ENCODE measurements around the gene GABRR1.

GABRR1 gene

DNA sequence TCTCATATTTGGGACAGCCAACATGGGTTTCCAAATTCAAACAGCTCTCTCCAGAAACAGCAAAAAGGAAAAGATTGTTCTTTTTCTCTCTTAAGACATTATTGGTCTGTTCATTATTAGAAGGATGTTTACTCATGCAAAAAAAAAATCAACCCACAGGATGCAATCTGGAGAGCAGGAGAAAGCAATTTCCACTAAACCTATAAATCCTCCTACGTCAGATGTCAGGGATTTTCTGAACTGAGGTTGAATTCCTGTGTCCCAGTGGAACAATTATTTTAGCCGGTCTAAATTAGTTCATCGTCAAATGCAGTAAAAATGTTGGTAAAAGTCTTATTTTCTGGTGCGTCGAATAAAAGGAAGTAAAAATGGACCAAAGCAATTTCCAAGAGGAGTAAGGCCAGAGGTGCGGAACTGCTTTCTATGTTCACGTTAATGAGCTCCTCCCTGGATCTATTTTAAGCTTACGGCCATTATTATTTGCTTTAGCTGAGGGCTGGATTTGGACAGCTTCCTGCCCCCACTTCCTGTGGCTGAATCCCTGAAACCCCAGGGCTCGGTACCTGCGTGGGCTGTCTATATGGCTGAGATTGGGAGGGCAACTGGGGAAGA is at the start of gene GABRR1:
Gene GABRR1 (minus strand): TSS at position 60 of the 612 bp plus-strand sequence. CDS start 36 bp downstream, at position 24.
- H3K4me3 Mint-ChIP-seq: no peak within 1 kb of the TSS
- no peaks in the 10 kb centered on the region for H3K4me1 Mint-ChIP-seq
- H3K9me3 Mint-ChIP-seq: no peaks in the 10 kb centered on the region
- DNase-seq: no peak
- no peak within 1 kb of the TSS for H3K27ac Mint-ChIP-seq
- CTCF ChIA-PET: no interaction called here
- peaks cover 38% of the 10 kb centered on the region for H3K27me3 Mint-ChIP-seq
- H3K36me3 Mint-ChIP-seq: no peaks in the 10 kb centered on the region

- Mint-ChIP-seq H3K4me1 (no peaks in the 10 kb centered on the region), H3K27me3 (peaks cover 6% of the 10 kb centered on the region), H3K36me3 (no peaks in the 10 kb centered on the region), H3K4me3 (no peak overlapping the region), H3K9me3 (no peaks in the 10 kb centered on the region), H3K27ac (no peak overlapping the region)
- CTCF ChIA-PET: no interaction called here
- no peak for DNase-seq
These were observed 47.1 kb upstream of the GABRR1 start for GRCh38 chr6:89264296-89264695.

DNA sequence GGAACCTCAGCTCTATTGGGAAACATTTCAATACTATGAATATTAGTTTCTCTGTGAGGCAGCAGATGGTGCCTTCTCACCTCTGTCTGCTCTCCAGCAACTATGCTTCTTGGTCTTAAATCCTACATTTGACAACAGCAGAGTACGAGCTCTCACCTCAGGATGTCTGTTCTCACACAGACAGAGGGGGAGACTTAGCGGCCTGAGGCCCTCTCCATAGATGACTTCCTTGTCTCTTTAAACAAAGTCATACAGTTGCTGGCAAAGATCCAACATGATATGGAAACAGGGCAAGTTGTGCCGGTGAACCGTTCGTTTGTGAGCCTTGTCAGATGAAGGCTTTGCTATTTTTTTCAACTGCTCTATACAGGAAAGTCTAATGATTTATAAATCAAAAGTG is 43.7 kb upstream of the GABRR1 start:
- peaks cover 7% of the 10 kb centered on the region for H3K27me3 Mint-ChIP-seq
- H3K9me3 Mint-ChIP-seq: no peaks in the 10 kb centered on the region
- no peaks in the 10 kb centered on the region for H3K4me1 Mint-ChIP-seq
- CTCF ChIA-PET: interaction anchor here (1.0 kb wide), 1 partner anchor 40 kb away, joined by 4 read pairs; no protein-coding TSS in a partner anchor
- no peak overlapping the region for H3K4me3 Mint-ChIP-seq
- no peak for DNase-seq
- no peak overlapping the region for H3K27ac Mint-ChIP-seq
- no peaks in the 10 kb centered on the region for H3K36me3 Mint-ChIP-seq

DNA sequence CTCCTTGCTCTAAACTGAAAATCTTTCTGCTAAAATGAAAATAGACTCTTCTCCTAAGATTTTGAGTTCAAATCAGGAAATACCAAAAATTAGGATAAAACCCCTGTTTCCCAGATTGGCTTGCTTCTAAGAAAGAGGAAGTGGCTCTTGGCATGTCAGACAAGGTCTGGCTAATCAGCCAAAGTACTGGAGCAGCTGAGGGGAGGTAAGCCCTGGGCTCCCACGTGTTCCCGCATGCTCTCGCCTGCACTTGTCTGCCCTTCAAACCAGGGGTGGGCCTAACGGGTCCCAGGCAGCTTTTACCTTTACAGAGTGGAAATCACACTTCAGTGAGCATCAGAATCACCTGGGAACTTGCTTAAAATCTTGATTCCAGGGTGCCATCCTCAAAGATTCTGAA is 43.2 kb upstream of the GABRR1 start:
- no peak for DNase-seq
- CTCF ChIA-PET: interaction anchor here (1.0 kb wide), 1 partner anchor 41 kb away, joined by 4 read pairs; no protein-coding TSS in a partner anchor
- peaks cover 11% of the 10 kb centered on the region for H3K27me3 Mint-ChIP-seq
- no peaks in the 10 kb centered on the region for H3K9me3 Mint-ChIP-seq
- H3K36me3 Mint-ChIP-seq: no peaks in the 10 kb centered on the region
- H3K4me1 Mint-ChIP-seq: no peaks in the 10 kb centered on the region
- H3K4me3 Mint-ChIP-seq: no peak overlapping the region
- no peak overlapping the region for H3K27ac Mint-ChIP-seq

GRCh38 chr6:89258912-89259311 is 41.8 kb upstream of the GABRR1 start:
- H3K4me3 Mint-ChIP-seq: no peak overlapping the region
- no peaks in the 10 kb centered on the region for H3K4me1 Mint-ChIP-seq
- H3K27ac Mint-ChIP-seq: no peak overlapping the region
- CTCF ChIA-PET: interaction anchor here (0.6 kb wide), 1 partner anchor 33 kb away, joined by 5 read pairs; no protein-coding TSS in a partner anchor
- no peaks in the 10 kb centered on the region for H3K9me3 Mint-ChIP-seq
- peaks cover 11% of the 10 kb centered on the region for H3K27me3 Mint-ChIP-seq
- no peaks in the 10 kb centered on the region for H3K36me3 Mint-ChIP-seq
- DNase-seq: no peak

GRCh38 chr6:89257781-89258180 is 40.6 kb upstream of the GABRR1 start:
- no peak for DNase-seq
- Mint-ChIP-seq H3K9me3 (no peaks in the 10 kb centered on the region), H3K36me3 (no peaks in the 10 kb centered on the region), H3K27me3 (peaks cover 16% of the 10 kb centered on the region), H3K27ac (no peak overlapping the region), H3K4me1 (no peaks in the 10 kb centered on the region), H3K4me3 (no peak overlapping the region)
- CTCF ChIA-PET: interaction anchor here (1.0 to 1.9 kb wide), 2 partner anchors 10 to 12 kb away, joined by 4 read pairs; no protein-coding TSS in a partner anchor

DNA sequence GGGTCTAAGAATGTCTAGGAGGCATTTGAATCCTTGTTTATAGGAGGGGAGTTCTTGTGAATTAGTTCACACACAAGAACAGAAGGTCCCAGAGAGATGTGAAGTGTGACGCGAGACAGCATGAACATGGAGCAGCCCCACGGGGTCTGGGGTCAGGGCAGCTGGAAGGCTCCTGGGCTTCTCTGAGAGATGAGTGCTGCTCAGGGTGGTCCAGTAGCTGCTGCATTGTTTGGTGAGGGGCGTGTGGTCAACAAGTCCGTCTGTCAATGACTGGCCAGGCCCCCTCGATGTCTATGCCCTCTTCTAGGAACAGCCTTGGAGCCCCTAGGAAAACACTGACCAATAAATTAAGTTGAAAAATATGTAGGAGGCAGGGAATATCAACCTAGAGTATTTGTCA is 40.2 kb upstream of the GABRR1 start:
- CTCF ChIA-PET: interaction anchor here (1.9 kb wide), 1 partner anchor 12 kb away, joined by 4 read pairs; no protein-coding TSS in a partner anchor
- Mint-ChIP-seq H3K4me1 (no peaks in the 10 kb centered on the region), H3K36me3 (no peaks in the 10 kb centered on the region), H3K27ac (no peak overlapping the region), H3K9me3 (no peaks in the 10 kb centered on the region), H3K27me3 (peaks cover 16% of the 10 kb centered on the region), H3K4me3 (no peak overlapping the region)
- no peak for DNase-seq

DNA sequence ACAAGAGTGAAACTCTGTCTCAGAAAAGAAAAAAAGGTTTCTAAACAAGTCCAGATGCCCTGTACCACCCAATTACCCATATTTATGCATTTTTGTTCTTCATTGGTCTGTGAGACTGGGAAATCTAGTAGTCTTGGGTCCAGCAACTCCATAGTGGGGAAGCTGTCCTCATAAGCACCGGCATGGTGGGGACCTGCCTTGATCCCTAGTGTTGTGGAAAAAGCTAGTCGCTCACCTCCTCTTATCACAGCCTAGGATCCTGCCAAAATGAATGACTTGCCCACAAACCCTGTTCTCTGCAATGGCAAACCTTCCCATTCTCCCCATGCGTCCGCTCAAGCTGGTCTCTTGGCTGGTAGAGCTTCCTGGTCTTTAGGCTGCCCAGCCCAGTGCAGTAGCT is 38.3 kb upstream of the GABRR1 start:
- no peaks in the 10 kb centered on the region for H3K9me3 Mint-ChIP-seq
- H3K4me1 Mint-ChIP-seq: no peaks in the 10 kb centered on the region
- CTCF ChIA-PET: no interaction called here
- H3K27ac Mint-ChIP-seq: no peak overlapping the region
- H3K4me3 Mint-ChIP-seq: no peak overlapping the region
- H3K27me3 Mint-ChIP-seq: peaks cover 21% of the 10 kb centered on the region
- no peak for DNase-seq
- H3K36me3 Mint-ChIP-seq: no peaks in the 10 kb centered on the region

GRCh38 chr6:89254569-89254968 is 37.4 kb upstream of the GABRR1 start:
- no peaks in the 10 kb centered on the region for H3K36me3 Mint-ChIP-seq
- H3K4me3 Mint-ChIP-seq: no peak overlapping the region
- no peaks in the 10 kb centered on the region for H3K4me1 Mint-ChIP-seq
- H3K27me3 Mint-ChIP-seq: peaks cover 27% of the 10 kb centered on the region
- no peaks in the 10 kb centered on the region for H3K9me3 Mint-ChIP-seq
- CTCF ChIA-PET: interaction anchor here (1.3 kb wide), 1 partner anchor 117 kb away, joined by 3 read pairs; no protein-coding TSS in a partner anchor
- no peak for DNase-seq
- no peak overlapping the region for H3K27ac Mint-ChIP-seq

- Mint-ChIP-seq H3K4me3 (no peak overlapping the region), H3K36me3 (no peaks in the 10 kb centered on the region), H3K4me1 (no peaks in the 10 kb centered on the region), H3K27me3 (peaks cover 33% of the 10 kb centered on the region), H3K9me3 (no peaks in the 10 kb centered on the region), H3K27ac (no peak overlapping the region)
- DNase-seq: no peak
- CTCF ChIA-PET: no interaction called here
These were observed 35.7 kb upstream of the GABRR1 start for GRCh38 chr6:89252907-89253306.

GRCh38 chr6:89251976-89252375 is 34.8 kb upstream of the GABRR1 start:
- Mint-ChIP-seq H3K4me1 (no peaks in the 10 kb centered on the region), H3K9me3 (no peaks in the 10 kb centered on the region), H3K36me3 (no peaks in the 10 kb centered on the region), H3K27me3 (peaks cover 27% of the 10 kb centered on the region), H3K4me3 (no peak overlapping the region), H3K27ac (no peak overlapping the region)
- no peak for DNase-seq
- CTCF ChIA-PET: no interaction called here

- H3K36me3 Mint-ChIP-seq: no peaks in the 10 kb centered on the region
- no peaks in the 10 kb centered on the region for H3K4me1 Mint-ChIP-seq
- CTCF ChIA-PET: no interaction called here
- H3K9me3 Mint-ChIP-seq: no peaks in the 10 kb centered on the region
- no peak overlapping the region for H3K27ac Mint-ChIP-seq
- DNase-seq: no peak
- H3K4me3 Mint-ChIP-seq: no peak overlapping the region
- peaks cover 27% of the 10 kb centered on the region for H3K27me3 Mint-ChIP-seq
These were observed 34.0 kb upstream of the GABRR1 start for GRCh38 chr6:89251170-89251569.

DNA sequence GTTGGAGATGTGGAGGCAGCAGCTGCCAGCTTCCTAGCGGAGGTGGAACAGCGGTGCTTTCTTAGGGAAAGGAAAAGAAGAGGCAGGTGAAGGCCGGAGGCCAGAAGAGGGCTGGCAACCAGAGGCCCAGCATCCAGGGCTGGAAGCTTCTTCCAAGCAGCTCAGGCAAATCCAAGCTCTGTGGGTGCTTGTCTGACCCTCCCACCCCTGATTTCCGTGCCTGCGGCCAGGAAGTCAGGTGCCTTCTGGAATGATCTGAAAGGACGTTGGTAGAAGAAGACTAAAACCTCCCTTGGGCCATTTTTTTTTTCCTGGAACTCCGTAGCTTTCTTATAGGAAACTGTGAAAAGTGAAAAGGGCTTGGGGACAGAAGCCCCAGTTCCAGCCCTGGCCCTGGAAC is 33.1 kb upstream of the GABRR1 start:
- Mint-ChIP-seq H3K27ac (no peak overlapping the region), H3K27me3 (peaks cover 30% of the 10 kb centered on the region), H3K4me1 (no peaks in the 10 kb centered on the region), H3K36me3 (no peaks in the 10 kb centered on the region), H3K4me3 (no peak overlapping the region), H3K9me3 (no peaks in the 10 kb centered on the region)
- DNase-seq: no peak
- CTCF ChIA-PET: no interaction called here

- DNase-seq: no peak
- H3K9me3 Mint-ChIP-seq: no peaks in the 10 kb centered on the region
These were observed 27.3 kb upstream of the GABRR1 start for GRCh38 chr6:89244241-89244985.

DNA sequence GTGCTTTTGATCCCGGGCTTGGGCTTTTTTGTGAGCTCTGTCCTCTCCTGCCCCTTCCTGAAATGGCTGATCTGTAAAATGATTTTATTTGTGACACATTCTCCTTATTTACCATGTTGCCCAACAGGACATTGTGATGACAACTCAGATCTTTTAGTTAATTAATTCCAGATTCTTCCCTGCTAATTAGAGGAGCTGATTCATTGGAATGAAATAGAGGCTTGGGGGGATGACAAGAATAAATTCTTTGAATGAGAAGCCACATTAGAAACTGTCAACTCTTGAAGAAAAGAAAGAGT is 26.1 kb upstream of the GABRR1 start:
- no peaks in the 10 kb centered on the region for H3K36me3 Mint-ChIP-seq
- no peaks in the 10 kb centered on the region for H3K9me3 Mint-ChIP-seq
- no peak for DNase-seq
- peaks cover 22% of the 10 kb centered on the region for H3K27me3 Mint-ChIP-seq
- no peak overlapping the region for H3K4me3 Mint-ChIP-seq
- CTCF ChIA-PET: interaction anchor here (1.1 to 1.4 kb wide), 3 partner anchors 129 to 261 kb away, joined by 4 to 7 read pairs (median 5); no protein-coding TSS in a partner anchor
- peaks cover 12% of the 10 kb centered on the region for H3K4me1 Mint-ChIP-seq
- H3K27ac Mint-ChIP-seq: no peak overlapping the region

More at GRCh38 chr6:89244241-89244985, 27.3 kb upstream of the GABRR1 start:
- H3K36me3 Mint-ChIP-seq: no peaks in the 10 kb centered on the region
- peaks cover 28% of the 10 kb centered on the region for H3K27me3 Mint-ChIP-seq
- no peak overlapping the region for H3K4me3 Mint-ChIP-seq
- H3K27ac Mint-ChIP-seq: no peak overlapping the region
- peaks cover 7% of the 10 kb centered on the region for H3K4me1 Mint-ChIP-seq
- CTCF ChIA-PET: interaction anchor here (0.7 to 1.4 kb wide), 5 partner anchors 26 to 262 kb away, joined by 3 to 7 read pairs (median 4); no protein-coding TSS in a partner anchor

Data from activated naive CD4-positive, alpha-beta T cell treated with anti-CD3 and anti-CD28 coated beads, Interleukin-2, amount 10 ng/mL, durations not matched to agents 7 days and 5 days (primary cell).